Fibroblast of villous mesenchyme (primary cell): Measurements from ENCODE around the gene SAP130. TPM values are rescaled to one million over a fixed set of nuclear protein-coding genes. Genes with fewer than 3 reads are reported as not detected.

Experiments
- DNase-seq: peaks from one replicate; pipeline ENCODE4 v3.0.0-alpha.2; 2010; ENCODE audit warnings: low read depth
- H3K4me3 ChIP-seq: 2 replicates; pipeline ENCODE4 v1.5.1; 2011; ENCODE audit warnings: low read depth, mild to moderate bottlenecking, low read length
- CTCF ChIP-seq: IDR thresholded peaks from 2 replicates; pipeline ENCODE4 v1.5.1; 2012; ENCODE audit warnings: low read depth, mild to moderate bottlenecking, low read length; ENCODE audit not compliant: insufficient read depth
- total RNA-seq: library from RNA; depleted of rRNA; stranded (reverse); fragments of >200 nt; gene quantifications from 2 replicates; pipeline ENCODE4 v1.2.3, GENCODE V29; 2012

The SAP130 gene
- total RNA-seq, 1 donor: 6.0 TPM

GRCh38 chr2:127986548-127987079, 41.2 kb downstream of the SAP130 start:
- no peak overlapping the region for H3K4me3 ChIP-seq
- no peak for TF ChIP-seq CTCF
- no peak for DNase-seq

GRCh38 chr2:127985735-127986134, 42.1 kb downstream of the SAP130 start:
- no peak overlapping the region for H3K4me3 ChIP-seq
- no peak for TF ChIP-seq CTCF
- no peak for DNase-seq

GRCh38 chr2:127985026-127985734, 42.7 kb downstream of the SAP130 start:
- no peak for TF ChIP-seq CTCF
- H3K4me3 ChIP-seq: no peak overlapping the region
- DNase-seq: no peak

- TF ChIP-seq CTCF: no peak
- peak; percentile 32 for DNase-seq
- no peak overlapping the region for H3K4me3 ChIP-seq
Measured at GRCh38 chr2:127984551-127984950, 43.3 kb downstream of the SAP130 start.

- no peak overlapping the region for H3K4me3 ChIP-seq
- no peak for TF ChIP-seq CTCF
- DNase-seq: no peak
Measured at GRCh38 chr2:127969446-127969845, 58.4 kb downstream of the SAP130 start.

- no peak for TF ChIP-seq CTCF
- no peak overlapping the region for H3K4me3 ChIP-seq
- peak; percentile 79 for DNase-seq
Measured at GRCh38 chr2:127968610-127969339, 59.1 kb downstream of the SAP130 start.

GRCh38 chr2:127961729-127962128, 66.1 kb downstream of the SAP130 start:
- TF ChIP-seq CTCF: no peak
- DNase-seq: no peak
- no peak overlapping the region for H3K4me3 ChIP-seq
